OCI-LY3 (cell line): ENCODE data around the gene PERP.

Source experiments
- H2AFZ ChIP-seq: fragments of 200-600, 300-600 bp; shearing (Covaris generic); 2 replicates; pipeline ENCODE4 v1.6.0; 2014; ENCODE audit warnings: antibody characterized with exemption, low read depth, low read length
- H3K27ac ChIP-seq: fragments of 200-600, 300-600 bp; sonication (generic); 2 replicates; pipeline ENCODE4 v1.5.1; 2014; ENCODE audit warnings: mild to moderate bottlenecking, low read length, moderate library complexity, mixed read lengths
- H3K27me3 ChIP-seq: fragments of 200-600, 300-600 bp; sonication (generic); 2 replicates; pipeline ENCODE4 v1.6.1; 2014; ENCODE audit warnings: low read depth, low read length, mixed read lengths
- H3K36me3 ChIP-seq: fragments of 200-600, 300-600 bp; sonication (generic); replicated peaks from 2 replicates; pipeline ENCODE3; 2014; ENCODE audit warnings: low read depth, low read length, mixed read lengths
- H3K4me1 ChIP-seq: fragments of 300-600, 200-600 bp; sonication (generic); 2 replicates; pipeline ENCODE4 v1.6.1; 2014; ENCODE audit warnings: low read length, mixed read lengths
- H3K4me2 ChIP-seq: fragments of 200-600, 300-600 bp; sonication (generic); 2 replicates; pipeline ENCODE4 v1.6.1; 2014; ENCODE audit warnings: low read length, mixed read lengths
- H3K4me3 ChIP-seq: fragments of 300-600, 200-600 bp; sonication (generic); 2 replicates; pipeline ENCODE4 v1.5.1; 2014; ENCODE audit warnings: antibody characterized with exemption, mild to moderate bottlenecking, low read length, moderate library complexity
- H3K79me2 ChIP-seq: fragments of 300-600, 200-600 bp; shearing (Covaris generic); 2 replicates; pipeline ENCODE4 v1.6.1; 2014; ENCODE audit warnings: mild to moderate bottlenecking, low read length, mixed read lengths
- H3K9ac ChIP-seq: fragments of 300-600, 200-600 bp; shearing (Covaris generic); 2 replicates; pipeline ENCODE4 v1.6.0; 2014; ENCODE audit warnings: mild to moderate bottlenecking, low read length, moderate library complexity
- H3K9me3 ChIP-seq: fragments of 200-600, 300-600 bp; shearing (Covaris generic); 2 replicates; pipeline ENCODE4 v1.6.1; 2014; ENCODE audit warnings: low read length, mixed read lengths; ENCODE audit not compliant: insufficient read depth
- H4K20me1 ChIP-seq: fragments of 200-600, 300-600 bp; sonication (generic); 2 replicates; pipeline ENCODE4 v1.6.1; 2016; ENCODE audit warnings: low read length, mixed read lengths; ENCODE audit not compliant: insufficient read depth
- EZH2phosphoT487 ChIP-seq: fragments of 200-600 bp; shearing (Covaris generic); IDR thresholded peaks from 2 replicates; pipeline ENCODE4 v1.6.1; 2018; ENCODE audit warnings: antibody characterized with exemption, mixed run types, low read depth
- TF ChIP-seq, protein P1 (sequence below): fragments of 200-600, 300-600 bp; sonication (generic); IDR thresholded peaks from 2 replicates; pipeline ENCODE4 v1.5.1; 2014; ENCODE audit warnings: antibody characterized with exemption, low read length, low read depth

PERP gene

GRCh38 chr6:138093632-138094031 lies 13.6 kb downstream of the PERP start:
- H2AFZ ChIP-seq: no peak overlapping the region
- H3K27ac ChIP-seq: no peak overlapping the region
- H3K9me3 ChIP-seq: no peaks in the 10 kb centered on the region
- H4K20me1 ChIP-seq: no peaks in the 10 kb centered on the region
- no peak overlapping the region for H3K9ac ChIP-seq
- no peaks in the 10 kb centered on the region for H3K36me3 ChIP-seq
- H3K4me2 ChIP-seq: no peak overlapping the region
- H3K4me3 ChIP-seq: no peak overlapping the region
- 0 out of 2 replicates have a peak, but pooled peaks cover 6% of the 10 kb centered on the region for H3K27me3 ChIP-seq
- no peaks in the 10 kb centered on the region for H3K79me2 ChIP-seq
- no peaks in the 10 kb centered on the region for H3K4me1 ChIP-seq
- TF ChIP-seq, protein P1, sequence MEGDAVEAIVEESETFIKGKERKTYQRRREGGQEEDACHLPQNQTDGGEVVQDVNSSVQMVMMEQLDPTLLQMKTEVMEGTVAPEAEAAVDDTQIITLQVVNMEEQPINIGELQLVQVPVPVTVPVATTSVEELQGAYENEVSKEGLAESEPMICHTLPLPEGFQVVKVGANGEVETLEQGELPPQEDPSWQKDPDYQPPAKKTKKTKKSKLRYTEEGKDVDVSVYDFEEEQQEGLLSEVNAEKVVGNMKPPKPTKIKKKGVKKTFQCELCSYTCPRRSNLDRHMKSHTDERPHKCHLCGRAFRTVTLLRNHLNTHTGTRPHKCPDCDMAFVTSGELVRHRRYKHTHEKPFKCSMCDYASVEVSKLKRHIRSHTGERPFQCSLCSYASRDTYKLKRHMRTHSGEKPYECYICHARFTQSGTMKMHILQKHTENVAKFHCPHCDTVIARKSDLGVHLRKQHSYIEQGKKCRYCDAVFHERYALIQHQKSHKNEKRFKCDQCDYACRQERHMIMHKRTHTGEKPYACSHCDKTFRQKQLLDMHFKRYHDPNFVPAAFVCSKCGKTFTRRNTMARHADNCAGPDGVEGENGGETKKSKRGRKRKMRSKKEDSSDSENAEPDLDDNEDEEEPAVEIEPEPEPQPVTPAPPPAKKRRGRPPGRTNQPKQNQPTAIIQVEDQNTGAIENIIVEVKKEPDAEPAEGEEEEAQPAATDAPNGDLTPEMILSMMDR: no peak
- no peak for TF ChIP-seq EZH2phosphoT487

DNA sequence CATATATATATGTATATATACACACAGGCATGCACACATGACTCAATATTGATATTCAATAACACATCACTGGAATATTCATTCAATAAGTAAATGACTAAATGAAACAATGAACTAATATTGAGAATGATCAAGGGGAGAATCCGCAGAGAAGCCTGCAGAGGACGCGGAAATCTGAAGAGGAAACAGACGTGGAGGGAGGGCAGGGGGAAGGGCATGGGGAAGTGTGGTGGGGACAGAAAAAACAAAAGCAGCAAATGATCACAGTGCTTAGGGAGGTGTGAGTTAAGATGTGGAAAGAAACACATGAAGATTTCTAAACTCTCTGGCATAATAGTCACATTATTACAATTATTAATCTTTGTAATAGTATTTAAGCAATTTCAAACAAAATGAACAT lies 14.5 kb downstream of the PERP start:
- Histone ChIP-seq H3K27me3 (peaks cover 14% of the 10 kb centered on the region; the same call in 1 of the 2 replicates), H3K79me2 (no peaks in the 10 kb centered on the region), H3K4me2 (no peak overlapping the region), H3K27ac (no peak overlapping the region), H3K4me1 (no peaks in the 10 kb centered on the region), H3K9me3 (no peaks in the 10 kb centered on the region), H3K4me3 (no peak overlapping the region), H4K20me1 (no peaks in the 10 kb centered on the region), H3K9ac (no peak overlapping the region), H3K36me3 (no peaks in the 10 kb centered on the region), H2AFZ (no peak overlapping the region)
- no peak for TF ChIP-seq EZH2phosphoT487
- TF ChIP-seq, protein P1: no peak

DNA sequence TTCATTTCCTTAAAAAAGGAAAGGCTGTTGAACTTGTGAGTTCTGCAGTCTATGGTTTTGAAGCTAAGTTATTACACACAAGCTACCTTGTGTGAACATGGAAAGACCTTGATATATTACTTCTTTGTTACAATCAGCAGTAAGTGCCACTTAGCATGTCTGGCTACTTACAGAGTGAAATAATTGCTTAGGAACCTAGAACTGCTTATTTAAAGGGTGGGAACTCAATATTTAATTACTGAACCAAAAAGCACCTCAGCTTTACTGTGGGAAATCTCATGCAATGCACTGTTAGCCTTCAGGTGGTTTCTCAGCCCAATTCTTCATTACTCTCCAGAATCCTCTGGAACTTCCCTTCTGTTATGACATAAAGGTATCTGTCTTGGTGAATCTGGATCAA lies 17.9 kb downstream of the PERP start:
- no peaks in the 10 kb centered on the region for H3K9me3 ChIP-seq
- H4K20me1 ChIP-seq: no peaks in the 10 kb centered on the region
- H3K27me3 ChIP-seq: peaks cover 14% of the 10 kb centered on the region; the same call in 1 of the 2 replicates
- no peaks in the 10 kb centered on the region for H3K79me2 ChIP-seq
- TF ChIP-seq, protein P1: no peak
- no peak for TF ChIP-seq EZH2phosphoT487
- H3K4me1 ChIP-seq: no peaks in the 10 kb centered on the region
- no peak overlapping the region for H3K9ac ChIP-seq
- no peak overlapping the region for H2AFZ ChIP-seq
- no peak overlapping the region for H3K27ac ChIP-seq
- H3K4me3 ChIP-seq: no peak overlapping the region
- H3K4me2 ChIP-seq: no peak overlapping the region
- H3K36me3 ChIP-seq: no peaks in the 10 kb centered on the region

DNA sequence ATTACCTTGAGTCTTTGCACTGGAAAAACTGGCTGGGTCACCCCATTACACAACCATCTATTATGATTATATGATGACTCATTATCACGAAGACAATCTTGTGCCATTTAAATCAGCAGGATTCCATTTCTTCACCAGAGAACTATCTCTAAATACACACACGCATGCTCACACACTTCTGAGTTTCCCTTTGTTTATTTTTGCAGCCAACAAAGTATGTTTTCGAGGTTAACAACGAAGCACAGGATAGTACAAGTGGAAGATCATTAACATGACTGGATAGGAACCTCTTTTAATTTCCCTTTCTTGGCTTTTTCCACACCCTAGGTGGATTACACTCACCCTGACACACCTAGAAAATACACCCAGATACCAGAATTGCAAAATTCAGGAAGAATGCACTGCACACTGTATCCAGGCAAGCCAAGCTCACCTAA lies 18.9 kb downstream of the PERP start:
- Histone ChIP-seq H2AFZ (no peak overlapping the region), H3K4me1 (no peaks in the 10 kb centered on the region), H4K20me1 (no peaks in the 10 kb centered on the region), H3K36me3 (no peaks in the 10 kb centered on the region), H3K9me3 (no peaks in the 10 kb centered on the region), H3K27ac (no peak overlapping the region), H3K4me2 (no peak overlapping the region), H3K27me3 (peaks cover 14% of the 10 kb centered on the region; the same call in 1 of the 2 replicates), H3K79me2 (no peaks in the 10 kb centered on the region), H3K4me3 (no peak overlapping the region), H3K9ac (no peak overlapping the region)
- TF ChIP-seq EZH2phosphoT487: no peak
- TF ChIP-seq, protein P1: no peak
